ENCODE measurements around the gene C1QTNF3.

The C1QTNF3 gene

DNA sequence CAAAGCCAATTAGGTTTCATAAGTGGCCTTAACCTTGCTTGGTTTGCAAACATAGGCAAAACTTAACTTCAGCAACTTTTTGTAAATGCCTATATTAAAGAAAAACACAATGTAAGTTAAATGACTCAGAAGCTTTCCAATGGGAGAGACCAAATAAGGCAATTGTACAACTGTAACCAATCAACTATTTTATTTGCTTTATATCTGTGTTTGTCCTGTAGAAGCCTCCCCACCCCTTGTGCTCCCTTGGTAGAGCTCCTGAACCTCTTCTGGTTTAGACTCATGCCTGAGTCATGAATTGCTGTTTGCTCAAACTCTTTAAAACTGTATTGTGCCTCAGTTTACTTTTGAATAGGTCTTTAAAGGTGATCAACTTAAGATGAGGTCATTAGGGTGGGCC, 3.0 kb upstream of the C1QTNF3 start:
- no peak overlapping the region for H3K4me3 ChIP-seq (ENCODE audit: low read length)
- no peak overlapping the region for H3K27ac ChIP-seq (ENCODE audit: low read depth, low read length)
- H3K4me1 ChIP-seq (ENCODE audit: control insufficient read depth, insufficient read depth, low read length): peaks cover 23% of the 10 kb centered on the region
- no peaks in the 10 kb centered on the region for H3K27me3 ChIP-seq (ENCODE audit: control insufficient read depth, insufficient read depth, low read length)
- H3K36me3 ChIP-seq (ENCODE audit: control insufficient read depth, insufficient read depth, low read length): no peaks in the 10 kb centered on the region
- no peak overlapping the region for H3K9ac ChIP-seq (ENCODE audit: low read length)

DNA sequence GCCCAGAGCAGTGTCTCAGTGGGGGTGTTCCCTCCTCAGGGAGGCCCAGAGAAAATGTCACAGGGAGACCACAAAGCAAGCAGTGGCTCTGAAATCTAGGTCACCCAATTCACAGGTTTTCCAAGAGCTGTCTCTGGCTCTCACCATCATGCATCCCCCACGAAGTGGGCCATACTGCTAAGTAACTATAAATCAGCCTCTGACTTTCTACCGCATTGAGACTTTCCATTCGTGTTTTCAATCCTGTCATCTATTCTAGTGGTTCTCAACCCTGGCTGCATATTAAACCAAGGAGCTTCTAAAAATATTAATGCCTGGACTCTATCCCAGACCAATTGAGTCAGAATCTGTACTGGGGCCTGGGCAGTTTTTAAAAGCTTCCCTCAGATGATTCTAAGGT, 2.0 kb upstream of the C1QTNF3 start:
- Histone ChIP-seq H3K4me1 (ENCODE audit: control insufficient read depth, insufficient read depth, low read length) (peaks cover 23% of the 10 kb centered on the region), H3K27ac (ENCODE audit: low read depth, low read length) (no peak overlapping the region), H3K27me3 (ENCODE audit: control insufficient read depth, insufficient read depth, low read length) (no peaks in the 10 kb centered on the region)

DNA sequence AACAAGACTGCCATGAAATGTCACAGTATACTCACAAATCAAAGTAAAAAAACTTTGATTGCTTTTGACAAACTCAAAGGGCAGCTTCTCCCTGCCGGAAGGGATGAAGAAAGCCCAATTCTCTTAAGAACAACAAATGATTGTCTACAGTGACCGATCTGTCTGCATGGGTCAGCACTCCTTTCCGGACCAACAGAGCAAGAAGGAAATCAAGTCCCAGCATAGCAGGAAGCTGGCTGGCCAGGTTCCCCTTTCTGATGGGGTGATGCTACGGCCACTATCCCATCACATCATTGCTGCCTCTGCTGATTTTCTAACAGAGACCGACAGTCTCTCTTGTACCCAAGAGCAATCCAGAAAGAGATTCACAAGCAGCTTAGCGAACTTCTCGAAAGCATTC, 692 bp downstream of the C1QTNF3 start:
- H3K4me3 ChIP-seq (ENCODE audit: low read length): peak overlapping the region; percentile 9
- peaks cover 23% of the 10 kb centered on the region for H3K4me1 ChIP-seq (ENCODE audit: control insufficient read depth, insufficient read depth, low read length)
- H3K9ac ChIP-seq (ENCODE audit: low read length): no peak overlapping the region
- no peaks in the 10 kb centered on the region for H3K36me3 ChIP-seq (ENCODE audit: control insufficient read depth, insufficient read depth, low read length)
- H3K27ac ChIP-seq (ENCODE audit: low read depth, low read length): peak overlapping the region; percentile 3
- no peaks in the 10 kb centered on the region for H3K27me3 ChIP-seq (ENCODE audit: control insufficient read depth, insufficient read depth, low read length)

More for the DNA sequence above, 2.0 kb upstream of the C1QTNF3 start:
- Histone ChIP-seq H3K9ac (ENCODE audit: low read length) (no peak overlapping the region), H3K4me3 (ENCODE audit: low read length) (no peak overlapping the region), H3K36me3 (ENCODE audit: control insufficient read depth, insufficient read depth, low read length) (no peaks in the 10 kb centered on the region)

DNA sequence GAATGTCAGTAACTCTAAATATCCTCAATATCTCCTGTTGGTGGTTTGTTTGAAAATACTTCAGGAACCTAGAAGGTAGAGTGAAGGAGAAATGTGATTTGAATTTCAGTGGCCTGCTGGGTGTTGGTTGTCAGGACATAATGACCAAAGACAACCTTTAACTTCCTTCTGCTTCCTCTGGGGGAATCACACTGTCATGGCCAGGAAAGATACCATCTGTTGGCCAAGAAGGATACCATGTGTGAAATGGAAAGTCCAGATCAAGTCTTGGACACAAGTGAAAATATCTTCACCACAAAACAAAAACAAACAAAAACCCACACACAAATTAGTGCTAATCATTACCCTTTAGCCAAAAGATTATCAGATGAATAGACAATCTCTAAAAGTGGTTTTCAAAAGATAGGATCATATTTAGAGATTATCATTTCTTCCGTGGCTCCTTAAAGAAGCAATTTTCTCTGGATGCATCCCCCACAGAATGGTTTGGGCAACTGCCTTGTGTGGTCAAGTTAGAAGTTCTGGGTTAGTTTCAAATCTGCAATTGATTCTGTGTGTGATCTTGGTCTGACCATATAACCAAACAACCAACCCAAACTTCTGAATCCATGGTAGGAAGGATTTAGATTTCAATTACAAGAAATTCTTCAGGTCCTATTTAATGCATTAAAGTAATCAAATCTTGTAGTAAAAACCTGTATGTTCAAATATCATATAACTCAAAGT, 1.6 kb downstream of the C1QTNF3 start:
- H3K9ac ChIP-seq (ENCODE audit: low read length): no peak overlapping the region
- H3K27me3 ChIP-seq (ENCODE audit: control insufficient read depth, insufficient read depth, low read length): no peaks in the 10 kb centered on the region
- peaks cover 23% of the 10 kb centered on the region for H3K4me1 ChIP-seq (ENCODE audit: control insufficient read depth, insufficient read depth, low read length)
- no peaks in the 10 kb centered on the region for H3K36me3 ChIP-seq (ENCODE audit: control insufficient read depth, insufficient read depth, low read length)
- no peak overlapping the region for H3K27ac ChIP-seq (ENCODE audit: low read depth, low read length)
- peak overlapping the region; percentile 24 for H3K4me3 ChIP-seq (ENCODE audit: low read length)

DNA sequence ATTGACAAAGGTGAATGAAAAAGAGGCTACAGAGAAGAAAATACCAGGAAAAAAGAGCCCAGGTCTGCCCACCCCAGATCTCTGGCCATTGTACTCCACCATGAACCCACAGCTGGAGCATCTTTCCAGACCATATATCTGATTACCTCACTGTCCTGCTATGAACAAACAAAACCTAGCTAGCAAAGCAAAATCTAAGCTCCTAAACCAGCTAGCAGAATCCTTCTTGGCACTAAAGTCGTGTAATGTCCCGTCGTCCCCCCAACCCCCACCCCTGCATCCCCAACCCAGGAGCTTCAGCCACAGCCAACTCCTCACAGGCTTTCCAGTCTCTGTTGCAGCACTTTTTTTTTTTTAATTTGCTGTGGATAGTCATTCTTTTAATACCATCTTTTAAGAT, 2.5 kb downstream of the C1QTNF3 start:
- Histone ChIP-seq H3K36me3 (ENCODE audit: control insufficient read depth, insufficient read depth, low read length) (no peaks in the 10 kb centered on the region), H3K27me3 (ENCODE audit: control insufficient read depth, insufficient read depth, low read length) (no peaks in the 10 kb centered on the region), H3K27ac (ENCODE audit: low read depth, low read length) (no peak overlapping the region), H3K4me1 (ENCODE audit: control insufficient read depth, insufficient read depth, low read length) (peaks cover 17% of the 10 kb centered on the region), H3K9ac (ENCODE audit: low read length) (no peak overlapping the region), H3K4me3 (ENCODE audit: low read length) (no peak overlapping the region)

DNA sequence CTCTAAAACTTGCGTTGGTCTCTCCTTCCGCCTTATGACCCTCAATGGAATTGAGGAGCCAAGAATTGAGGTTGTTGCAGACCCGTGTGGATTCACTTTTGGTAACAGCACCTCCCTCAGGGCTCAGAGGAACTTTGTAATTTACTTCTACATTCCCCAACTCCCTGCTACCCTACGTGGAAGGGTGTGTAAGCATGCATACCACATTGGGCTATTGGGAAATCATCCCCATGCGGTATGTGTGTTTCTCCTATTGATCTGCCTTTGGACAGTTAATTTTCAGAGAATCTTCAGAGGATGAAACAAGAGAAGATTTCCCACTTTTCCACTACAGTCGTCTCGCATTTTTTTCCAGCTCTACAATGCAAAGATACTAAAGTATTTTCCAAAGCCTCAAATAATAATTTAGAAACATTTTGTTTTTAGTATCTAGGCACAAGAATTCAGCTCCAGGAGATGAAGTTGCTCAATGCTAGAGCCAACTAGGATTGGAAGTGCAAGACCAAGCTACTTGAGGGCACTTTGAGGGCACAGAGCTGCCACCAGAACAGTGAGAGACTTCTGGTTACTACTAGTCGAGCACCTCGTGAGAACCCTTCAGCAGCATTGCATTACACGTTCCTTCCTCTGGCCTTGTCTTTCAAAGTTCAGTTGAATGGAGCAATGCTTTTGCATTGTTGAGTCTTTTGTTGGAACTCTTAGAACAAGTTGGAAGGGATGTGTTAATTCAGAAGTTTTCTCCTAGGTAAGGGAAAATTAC, 3.4 kb downstream of the C1QTNF3 start:
- H3K9ac ChIP-seq (ENCODE audit: low read length): no peak overlapping the region
- H3K27ac ChIP-seq (ENCODE audit: low read depth, low read length): no peak overlapping the region
- H3K27me3 ChIP-seq (ENCODE audit: control insufficient read depth, insufficient read depth, low read length): no peaks in the 10 kb centered on the region
- no peak overlapping the region for H3K4me3 ChIP-seq (ENCODE audit: low read length)
- H3K36me3 ChIP-seq (ENCODE audit: control insufficient read depth, insufficient read depth, low read length): peaks cover 3% of the 10 kb centered on the region
- peaks cover 10% of the 10 kb centered on the region for H3K4me1 ChIP-seq (ENCODE audit: control insufficient read depth, insufficient read depth, low read length)

DNA sequence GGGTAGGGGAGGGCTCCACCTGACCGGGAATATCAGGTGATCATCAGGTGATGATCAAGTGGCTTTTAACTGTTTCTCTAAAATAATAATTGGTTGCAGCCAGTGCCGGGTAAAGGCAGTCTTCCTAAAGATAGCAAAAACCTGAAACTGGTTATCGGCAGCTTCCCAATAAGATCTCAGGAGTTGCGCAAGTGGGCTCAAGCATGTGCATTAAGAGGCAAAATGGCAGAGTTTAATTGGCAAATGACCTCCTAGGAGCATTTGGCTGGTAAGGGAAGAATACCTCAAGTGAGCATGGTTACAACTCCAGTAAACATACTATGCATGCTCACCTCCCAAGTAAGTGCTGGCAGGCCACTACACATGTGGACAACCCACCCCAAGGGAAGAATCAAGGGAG, 4.2 kb downstream of the C1QTNF3 start:
- no peak overlapping the region for H3K27ac ChIP-seq (ENCODE audit: low read depth, low read length)
- H3K9ac ChIP-seq (ENCODE audit: low read length): no peak overlapping the region

DNA sequence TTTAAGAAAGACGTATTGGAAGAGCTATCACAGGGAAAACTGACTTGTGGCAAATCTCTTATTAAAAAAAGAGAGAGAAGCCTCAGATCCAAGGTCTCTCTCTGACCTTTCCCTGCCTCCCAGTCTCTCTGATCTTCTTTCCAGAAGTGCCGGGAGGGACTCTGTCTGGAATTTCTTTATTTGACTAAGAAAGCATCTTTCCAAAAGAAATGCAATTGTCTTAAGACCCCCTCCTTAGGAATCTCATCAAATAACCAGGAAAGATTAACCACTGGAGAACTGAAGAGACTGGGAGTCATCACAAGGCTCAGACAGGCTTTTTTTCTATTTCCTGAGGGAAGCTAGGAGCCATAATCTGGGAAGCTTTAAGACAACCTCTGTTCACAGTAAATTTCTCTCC, 4.6 kb downstream of the C1QTNF3 start:
- Histone ChIP-seq H3K4me1 (ENCODE audit: control insufficient read depth, insufficient read depth, low read length) (peaks cover 4% of the 10 kb centered on the region), H3K27me3 (ENCODE audit: control insufficient read depth, insufficient read depth, low read length) (no peaks in the 10 kb centered on the region), H3K4me3 (ENCODE audit: low read length) (no peak overlapping the region), H3K36me3 (ENCODE audit: control insufficient read depth, insufficient read depth, low read length) (peaks cover 3% of the 10 kb centered on the region), H3K9ac (ENCODE audit: low read length) (no peak overlapping the region), H3K27ac (ENCODE audit: low read depth, low read length) (no peak overlapping the region)

More for the DNA sequence above, 4.2 kb downstream of the C1QTNF3 start:
- Histone ChIP-seq H3K27me3 (ENCODE audit: control insufficient read depth, insufficient read depth, low read length) (no peaks in the 10 kb centered on the region), H3K4me1 (ENCODE audit: control insufficient read depth, insufficient read depth, low read length) (peaks cover 6% of the 10 kb centered on the region), H3K4me3 (ENCODE audit: low read length) (no peak overlapping the region), H3K36me3 (ENCODE audit: control insufficient read depth, insufficient read depth, low read length) (peaks cover 3% of the 10 kb centered on the region)

DNA sequence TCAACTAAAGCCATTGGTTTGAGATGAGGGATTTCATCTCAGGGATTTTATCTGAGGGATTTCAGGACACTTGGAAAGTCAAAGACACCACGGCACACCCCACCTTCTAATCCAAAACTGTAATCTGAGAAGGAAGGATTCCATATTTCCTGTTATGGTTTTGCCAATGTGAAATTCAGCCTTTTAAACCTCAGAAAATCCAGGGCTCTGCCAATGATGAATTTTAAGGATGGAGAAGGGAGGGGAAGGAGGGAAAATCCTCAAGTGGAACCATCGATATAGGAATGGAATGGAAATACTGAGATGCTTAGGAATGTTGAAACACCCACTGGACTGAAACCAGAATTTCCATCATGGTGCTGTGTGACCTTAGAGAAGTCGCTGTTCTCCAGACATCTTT, 5.3 kb downstream of the C1QTNF3 start:
- Histone ChIP-seq H3K4me3 (ENCODE audit: low read length) (no peak overlapping the region), H3K27me3 (ENCODE audit: control insufficient read depth, insufficient read depth, low read length) (no peaks in the 10 kb centered on the region), H3K27ac (ENCODE audit: low read depth, low read length) (peak overlapping the region; percentile 39), H3K4me1 (ENCODE audit: control insufficient read depth, insufficient read depth, low read length) (peaks cover 3% of the 10 kb centered on the region), H3K9ac (ENCODE audit: low read length) (no peak overlapping the region), H3K36me3 (ENCODE audit: control insufficient read depth, insufficient read depth, low read length) (peaks cover 3% of the 10 kb centered on the region)

DNA sequence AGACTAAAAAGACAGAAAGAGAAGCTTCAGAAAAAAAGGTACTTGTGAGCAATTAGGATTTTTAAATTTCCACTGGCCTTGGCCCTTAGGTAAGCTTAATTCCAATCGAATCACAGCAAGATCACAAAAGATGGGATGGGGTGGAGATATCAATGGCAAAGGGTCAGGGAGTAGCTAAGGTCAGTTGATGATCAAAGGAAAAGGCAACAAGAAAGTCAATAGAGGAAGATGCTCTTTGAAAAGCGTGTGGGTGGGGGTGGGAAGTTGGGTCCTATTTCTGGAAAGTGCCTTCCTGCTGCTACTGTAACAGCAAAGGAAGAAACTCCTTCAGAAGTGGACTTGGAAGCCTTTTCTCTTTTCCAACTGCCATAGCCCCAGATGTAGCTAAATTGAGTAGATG, 7.3 kb downstream of the C1QTNF3 start:
- no peaks in the 10 kb centered on the region for H3K27me3 ChIP-seq (ENCODE audit: control insufficient read depth, insufficient read depth, low read length)
- H3K36me3 ChIP-seq (ENCODE audit: control insufficient read depth, insufficient read depth, low read length): peaks cover 3% of the 10 kb centered on the region
- H3K4me1 ChIP-seq (ENCODE audit: control insufficient read depth, insufficient read depth, low read length): no peaks in the 10 kb centered on the region
- no peak overlapping the region for H3K9ac ChIP-seq (ENCODE audit: low read length)
- no peak overlapping the region for H3K27ac ChIP-seq (ENCODE audit: low read depth, low read length)
- no peak overlapping the region for H3K4me3 ChIP-seq (ENCODE audit: low read length)

DNA sequence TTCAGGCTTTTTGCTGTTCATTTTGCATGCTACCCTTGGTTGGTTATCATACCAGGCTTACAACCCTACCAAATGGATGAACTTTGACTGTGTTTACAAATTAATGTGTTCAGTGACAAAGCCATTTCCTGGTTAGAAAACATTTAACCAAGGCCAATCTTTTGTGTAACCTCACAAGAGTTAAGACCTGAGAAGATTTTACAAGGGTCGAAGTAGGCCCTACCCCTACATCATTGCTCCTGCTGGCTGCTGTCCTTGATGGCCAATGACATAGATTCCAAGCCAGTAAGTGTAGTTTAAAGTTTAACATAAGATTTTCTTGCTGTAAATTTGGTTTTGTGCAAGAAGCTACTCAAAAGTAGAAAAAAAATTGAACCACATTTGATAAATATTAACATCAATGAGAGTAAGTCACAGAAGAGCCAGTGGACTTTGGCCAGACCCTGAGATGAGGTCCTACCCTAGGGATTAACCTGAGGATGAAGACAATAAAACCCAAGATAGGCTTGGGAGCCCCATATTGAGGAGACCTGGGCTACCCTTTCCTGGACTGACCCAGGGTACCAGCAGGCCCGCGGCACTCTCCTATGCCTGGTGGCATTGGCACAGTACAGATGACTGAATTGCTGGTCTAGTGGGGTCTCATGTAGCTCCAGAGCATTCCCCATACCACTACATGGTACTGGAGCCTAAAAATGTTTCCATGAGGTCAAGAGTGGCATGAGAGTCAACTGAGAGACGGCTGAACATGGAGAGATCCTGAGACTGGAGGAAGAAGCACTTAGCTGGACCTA, 8.3 kb downstream of the C1QTNF3 start:
- no peaks in the 10 kb centered on the region for H3K27me3 ChIP-seq (ENCODE audit: control insufficient read depth, insufficient read depth, low read length)
- no peak overlapping the region for H3K4me3 ChIP-seq (ENCODE audit: low read length)
- no peak overlapping the region for H3K9ac ChIP-seq (ENCODE audit: low read length)
- peaks cover 3% of the 10 kb centered on the region for H3K36me3 ChIP-seq (ENCODE audit: control insufficient read depth, insufficient read depth, low read length)
- H3K4me1 ChIP-seq (ENCODE audit: control insufficient read depth, insufficient read depth, low read length): no peaks in the 10 kb centered on the region
- no peak overlapping the region for H3K27ac ChIP-seq (ENCODE audit: low read depth, low read length)

DNA sequence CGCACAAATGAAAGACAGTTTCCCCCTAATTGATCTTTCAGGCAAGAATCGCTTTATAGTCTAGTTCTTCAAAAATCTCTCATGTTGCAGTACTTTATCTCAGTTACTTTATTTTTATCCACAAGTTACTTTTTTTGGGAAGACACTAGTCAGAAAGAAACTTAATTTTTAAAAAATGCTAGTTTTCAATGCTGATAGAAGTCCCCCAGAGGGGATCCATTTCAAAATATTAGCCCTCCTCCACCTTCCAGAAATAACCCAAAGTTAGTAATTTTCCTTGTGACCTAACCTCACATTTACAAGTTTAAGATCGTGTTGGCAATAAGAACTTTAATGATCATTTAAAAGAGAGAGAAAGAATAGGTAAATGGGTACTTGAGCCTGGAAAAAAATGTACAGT, 11.0 kb downstream of the C1QTNF3 start:
- H3K4me3 ChIP-seq (ENCODE audit: low read length): no peak overlapping the region
- no peaks in the 10 kb centered on the region for H3K27me3 ChIP-seq (ENCODE audit: control insufficient read depth, insufficient read depth, low read length)
- no peak overlapping the region for H3K27ac ChIP-seq (ENCODE audit: low read depth, low read length)
- no peaks in the 10 kb centered on the region for H3K4me1 ChIP-seq (ENCODE audit: control insufficient read depth, insufficient read depth, low read length)
- H3K9ac ChIP-seq (ENCODE audit: low read length): no peak overlapping the region
- H3K36me3 ChIP-seq (ENCODE audit: control insufficient read depth, insufficient read depth, low read length): peaks cover 3% of the 10 kb centered on the region
